HepG2 (cell line): ENCODE measurements around the gene PODN. TPM values are rescaled to one million over a fixed set of nuclear protein-coding genes. Genes with fewer than 3 reads are reported as not detected.

Experiments used
- ARNTL ChIP-seq: sonication (generic); formaldehyde crosslinking; IDR thresholded peaks from 2 replicates; pipeline ENCODE4 v1.4.0; 2020; ENCODE audit warnings: mild to moderate bottlenecking, missing genetic modification reagents
- BRF2 ChIP-seq: sonication (generic); formaldehyde crosslinking; IDR thresholded peaks from 2 replicates; pipeline ENCODE4 v1.8.1; 2022; ENCODE audit warnings: mild to moderate bottlenecking, missing genetic modification reagents
- EP300 ChIP-seq, 3 experiments: sonication (generic) in 1 of 3; formaldehyde crosslinking in 1 of 3; IDR thresholded peaks; 2 replicates each; pipeline versions ENCODE4 v1.5.1 to v1.6.1; 2011 to 2020; ENCODE audit warnings: low read depth in 2 of 3, low read length in 2 of 3, borderline replicate concordance in 1 of 3, improper control_type of control experiment in 1 of 3, mild to moderate bottlenecking in 1 of 3, missing genetic modification reagents in 1 of 3, moderate library complexity in 1 of 3
- FOXM1 ChIP-seq: sonication (generic); formaldehyde crosslinking; IDR thresholded peaks from 2 replicates; pipeline ENCODE4 v1.5.0; 2020; ENCODE audit warnings: missing genetic modification reagents
- GABPA ChIP-seq, 2 experiments: IDR thresholded peaks; 2 replicates each; pipeline ENCODE4 v1.6.1; 2011 to 2016; ENCODE audit warnings: low read depth in 2 of 2, low read length in 1 of 2, missing biosample characterization in 1 of 2, missing genetic modification characterization in 1 of 2
- GATAD2A ChIP-seq: IDR thresholded peaks from 2 replicates; pipeline ENCODE4 v1.6.1; 2016
- HNF4A ChIP-seq: sonication (generic); formaldehyde crosslinking; IDR thresholded peaks from 2 replicates; pipeline ENCODE4 v1.4.0; 2020; ENCODE audit warnings: missing genetic modification reagents
- ISX ChIP-seq: sonication (generic); formaldehyde crosslinking; conservative IDR thresholded peaks from 2 replicates; pipeline ENCODE4 v1.5.0; 2020; ENCODE audit warnings: missing genetic modification reagents
- KDM3A ChIP-seq: IDR thresholded peaks from 2 replicates; pipeline ENCODE4 v1.6.1; 2018; ENCODE audit warnings: low read depth, missing compliant biosample characterization
- MAZ ChIP-seq, 2 experiments: sonication (generic) in 1 of 2; formaldehyde crosslinking in 1 of 2; IDR thresholded peaks; 2 replicates each; pipeline versions ENCODE4 v1.5.0 to v1.6.1; 2012 to 2020; ENCODE audit warnings: low read depth in 2 of 2, mild to moderate bottlenecking in 2 of 2, borderline replicate concordance in 1 of 2, improper control_type of control experiment in 1 of 2, low read length in 1 of 2, missing genetic modification reagents in 1 of 2, moderate library complexity in 1 of 2
- MXD1 ChIP-seq: sonication (generic); formaldehyde crosslinking; IDR thresholded peaks from 2 replicates; pipeline ENCODE4 v1.4.0; 2020; ENCODE audit warnings: mild to moderate bottlenecking, missing genetic modification reagents
- NAIF1 ChIP-seq: sonication (generic); formaldehyde crosslinking; IDR thresholded peaks from 2 replicates; pipeline ENCODE4 v1.5.0; 2020; ENCODE audit warnings: mild to moderate bottlenecking, missing genetic modification reagents, borderline replicate concordance
- NR2C2 ChIP-seq: sonication (generic); formaldehyde crosslinking; IDR thresholded peaks from 2 replicates; pipeline ENCODE4 v1.4.0; 2020; ENCODE audit warnings: missing genetic modification reagents, mild to moderate bottlenecking, moderate library complexity, borderline replicate concordance
- TFAP4 ChIP-seq: sonication (generic); IDR thresholded peaks from 2 replicates; pipeline ENCODE4 v1.6.1; 2016; ENCODE audit warnings: low read depth, borderline replicate concordance
- U2AF2 ChIP-seq: fragments of 200-400 bp; formaldehyde crosslinking; IDR thresholded peaks from 2 replicates; pipeline ENCODE4 v1.6.1; 2017; ENCODE audit warnings: low read depth, mild to moderate bottlenecking, low read length
- YEATS4 ChIP-seq: sonication (generic); formaldehyde crosslinking; IDR thresholded peaks from 2 replicates; pipeline ENCODE4 v1.4.0; 2020; ENCODE audit warnings: missing genetic modification reagents, borderline replicate concordance
- ZBTB7A ChIP-seq: sonication (generic); formaldehyde crosslinking; IDR thresholded peaks from 2 replicates; pipeline ENCODE4 v1.8.0; 2022; ENCODE audit warnings: mild to moderate bottlenecking, missing genetic modification reagents
- ZFP1 ChIP-seq: IDR thresholded peaks from 2 replicates; pipeline ENCODE4 v1.6.1; 2016
- ZNF343 ChIP-seq: sonication (generic); formaldehyde crosslinking; IDR thresholded peaks from 2 replicates; pipeline ENCODE4 v1.4.0; 2020; ENCODE audit warnings: mild to moderate bottlenecking, missing genetic modification reagents
- ZNF510 ChIP-seq: sonication (generic); formaldehyde crosslinking; IDR thresholded peaks from 2 replicates; pipeline ENCODE4 v1.4.0; 2020; ENCODE audit warnings: low read depth, mild to moderate bottlenecking, missing genetic modification reagents
- polyA plus RNA-seq, 8 experiments: library from polyadenylated mRNA; depleted of rRNA in 3 of 8; stranded (reverse) in 7 of 8; unstranded in 1 of 8; fragments of >200 nt; fragmentation: Illumina TruSeq in 4 of 8; extraction: Trizol in 4 of 8; gene quantifications; 2 replicates each; pipeline versions ENCODE4 v1.2.1 to v1.2.3, GENCODE V29; 2011 to 2016; ENCODE audit warnings: low read depth in 4 of 8, missing spikeins in 1 of 8, mixed read lengths in 1 of 8; ENCODE audit not compliant: insufficient read depth in 1 of 8
- total RNA-seq, 5 experiments: library from RNA; depleted of rRNA; stranded (reverse); fragments of >200 nt; fragmentation: Illumina TruSeq; extraction: Trizol; gene quantifications; 2 replicates each; pipeline ENCODE4 v1.2.3, GENCODE V29; 2016; ENCODE audit warnings: low read depth in 1 of 5
- TF ChIP-seq, protein P1 (sequence below): sonication (generic); formaldehyde crosslinking; IDR thresholded peaks from 2 replicates; pipeline ENCODE4 v1.8.0; 2022; ENCODE audit warnings: missing genetic modification reagents, mild to moderate bottlenecking, moderate library complexity, borderline replicate concordance
- TF ChIP-seq, protein P2 (sequence below): sonication (generic); formaldehyde crosslinking; IDR thresholded peaks from 2 replicates; pipeline ENCODE4 v1.4.0; 2020; ENCODE audit warnings: missing genetic modification reagents

Gene PODN
- total and polyA plus RNA-seq, 2 of the 13 experiments (the other 11 are each of a cell fraction or from before 2014, with no cell fraction given) = 0.13 TPM; not detected in 1

- peak; percentile 80 for TF ChIP-seq ARNTL (CRISPR knock-in tag)
- 0 out of 2 replicates have a peak, but pooled peaks have one; percentile 46 for TF ChIP-seq KDM3A (CRISPR knock-in tag)
- TF ChIP-seq FOXM1 = no peak
- TF ChIP-seq, protein P1, sequence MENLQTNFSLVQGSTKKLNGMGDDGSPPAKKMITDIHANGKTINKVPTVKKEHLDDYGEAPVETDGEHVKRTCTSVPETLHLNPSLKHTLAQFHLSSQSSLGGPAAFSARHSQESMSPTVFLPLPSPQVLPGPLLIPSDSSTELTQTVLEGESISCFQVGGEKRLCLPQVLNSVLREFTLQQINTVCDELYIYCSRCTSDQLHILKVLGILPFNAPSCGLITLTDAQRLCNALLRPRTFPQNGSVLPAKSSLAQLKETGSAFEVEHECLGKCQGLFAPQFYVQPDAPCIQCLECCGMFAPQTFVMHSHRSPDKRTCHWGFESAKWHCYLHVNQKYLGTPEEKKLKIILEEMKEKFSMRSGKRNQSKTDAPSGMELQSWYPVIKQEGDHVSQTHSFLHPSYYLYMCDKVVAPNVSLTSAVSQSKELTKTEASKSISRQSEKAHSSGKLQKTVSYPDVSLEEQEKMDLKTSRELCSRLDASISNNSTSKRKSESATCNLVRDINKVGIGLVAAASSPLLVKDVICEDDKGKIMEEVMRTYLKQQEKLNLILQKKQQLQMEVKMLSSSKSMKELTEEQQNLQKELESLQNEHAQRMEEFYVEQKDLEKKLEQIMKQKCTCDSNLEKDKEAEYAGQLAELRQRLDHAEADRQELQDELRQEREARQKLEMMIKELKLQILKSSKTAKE (CRISPR knock-in tag) = peak; percentile 71; the same call in 1 of the 2 replicates
- no peak for TF ChIP-seq BRF2 (CRISPR knock-in tag)
- TF ChIP-seq ZNF510 (CRISPR knock-in tag) = no peak
- no peak for TF ChIP-seq GABPA (IDR thresholded peaks at IDR 0.05; ENCODE audit: low read depth, low read length)
- TF ChIP-seq GABPA (CRISPR knock-in tag; IDR thresholded peaks at IDR 0.05; ENCODE audit: low read depth) = peak; percentile 63
- TF ChIP-seq ZBTB7A = no peak
- TF ChIP-seq EP300 (IDR thresholded peaks at IDR 0.05; ENCODE audit: low read depth in 2 of 2, low read length in 2 of 2) = peak in 1 of 2 experiments; percentile 68; a peak in 2 of 4 replicates
- no peak; the same call in 1 of the 2 replicates for TF ChIP-seq EP300 (CRISPR knock-in tag; IDR thresholded peaks at IDR 0.05; ENCODE audit: borderline replicate concordance)
- TF ChIP-seq GATAD2A (CRISPR knock-in tag) = peak; percentile 85
- TF ChIP-seq HNF4A (CRISPR knock-in tag) = peak; percentile 91
- peak; percentile 58; the same call in 1 of the 2 replicates for TF ChIP-seq NR2C2 (CRISPR knock-in tag)
- no peak for TF ChIP-seq ZFP1 (CRISPR knock-in tag)
- TF ChIP-seq NAIF1 (CRISPR knock-in tag) = no peak
- TF ChIP-seq ZNF343 (CRISPR knock-in tag) = 0 out of 2 replicates have a peak, but pooled peaks have one; percentile 23
- TF ChIP-seq YEATS4 (CRISPR knock-in tag) = peak; percentile 55; the same call in 1 of the 2 replicates
- no peak for TF ChIP-seq MAZ (IDR thresholded peaks at IDR 0.05; ENCODE audit: borderline replicate concordance, low read depth, low read length)
- 0 out of 2 replicates have a peak, but pooled peaks have one; percentile 45 for TF ChIP-seq MAZ (CRISPR knock-in tag; IDR thresholded peaks at IDR 0.05; ENCODE audit: low read depth)
- TF ChIP-seq MXD1 (CRISPR knock-in tag) = no peak
- no peak for TF ChIP-seq ISX
- TF ChIP-seq U2AF2 = no peak
- TF ChIP-seq, protein P2, sequence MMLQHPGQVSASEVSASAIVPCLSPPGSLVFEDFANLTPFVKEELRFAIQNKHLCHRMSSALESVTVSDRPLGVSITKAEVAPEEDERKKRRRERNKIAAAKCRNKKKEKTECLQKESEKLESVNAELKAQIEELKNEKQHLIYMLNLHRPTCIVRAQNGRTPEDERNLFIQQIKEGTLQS (CRISPR knock-in tag) = peak; percentile 94
- TF ChIP-seq TFAP4 = peak; percentile 18; the same call in 1 of the 2 replicates
These were observed 36.8 kb upstream of the PODN start (continued) for GRCh38 chr1:53025034-53025768.
